GM18498 (cell line): ENCODE data around the gene SLC35F3.
"Not testable (repeated sequence)": the region's sequence is repeated elsewhere in the genome, so short reads cannot be mapped to it uniquely, and the experiment has no call there.

Experiments
- ATAC-seq: cut with Tn5 transposase; IDR thresholded peaks from one replicate; pipeline ENCODE4 v1.9.1; 2021; ENCODE audit warnings: mild to moderate bottlenecking, moderate library complexity; ENCODE audit not compliant: unreplicated experiment

The SLC35F3 gene

DNA sequence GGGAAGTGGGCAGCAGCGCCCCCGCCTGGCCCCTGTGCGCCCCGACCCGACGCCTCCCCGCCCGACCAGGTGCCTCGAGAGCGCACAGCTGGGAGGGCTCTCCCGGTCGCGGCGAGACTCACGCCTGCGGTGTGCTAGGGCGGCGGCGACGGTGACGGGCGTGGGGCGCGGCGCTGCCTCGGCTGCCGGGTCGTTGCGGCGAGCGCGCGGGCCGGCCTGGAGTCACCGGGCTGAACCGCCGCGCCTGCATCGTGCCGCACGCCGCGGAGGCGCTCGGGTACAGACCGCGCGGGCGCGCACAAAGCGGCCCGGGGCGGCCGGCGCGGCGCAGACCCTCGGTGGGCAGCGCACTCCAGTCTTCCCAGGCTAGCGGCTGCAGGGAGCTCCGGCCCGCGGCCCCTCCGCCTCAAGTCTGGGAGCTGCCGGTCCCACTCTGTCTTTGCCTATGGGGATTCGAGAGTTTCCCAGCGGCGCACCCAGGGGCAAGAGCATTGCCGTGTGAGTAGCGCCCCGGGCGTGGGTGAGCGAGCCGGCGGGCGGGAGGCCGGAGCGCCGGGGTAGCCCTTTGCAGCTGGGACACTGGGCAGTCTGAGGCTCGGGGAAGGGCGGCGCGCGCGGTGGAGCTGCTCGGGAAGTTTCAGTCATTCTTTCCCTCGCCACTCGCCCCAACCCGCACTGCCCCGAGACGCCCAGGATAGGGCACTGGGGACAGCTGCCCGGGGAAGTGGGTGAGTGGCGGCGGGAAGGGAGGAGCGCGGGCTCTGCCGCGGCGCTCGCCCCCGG, at the start of gene SLC35F3:
Gene SLC35F3 (plus strand): TSS at position 44 of the 783 bp plus-strand sequence.
- no peak for ATAC-seq

DNA sequence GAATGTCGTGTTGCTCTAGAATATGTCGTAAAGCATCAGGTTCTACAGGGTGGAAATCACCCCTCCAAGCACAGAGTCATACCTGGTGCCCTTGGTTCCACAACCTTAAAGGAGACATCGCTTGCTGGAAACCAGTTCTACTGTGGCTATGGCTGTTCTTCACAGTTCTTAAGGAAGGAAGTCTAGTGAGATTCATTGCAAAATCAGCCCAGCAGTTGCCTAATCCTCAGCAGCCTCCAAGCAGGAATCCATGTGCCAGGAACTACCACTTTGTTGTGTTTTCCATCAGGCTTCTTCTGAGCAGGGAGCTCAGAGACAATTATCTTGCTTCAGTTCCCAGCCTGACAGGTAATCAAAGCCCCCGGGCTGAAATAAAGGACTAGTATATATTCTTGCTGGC, 45.0 kb upstream of the SLC35F3 start:
- ATAC-seq: no peak

DNA sequence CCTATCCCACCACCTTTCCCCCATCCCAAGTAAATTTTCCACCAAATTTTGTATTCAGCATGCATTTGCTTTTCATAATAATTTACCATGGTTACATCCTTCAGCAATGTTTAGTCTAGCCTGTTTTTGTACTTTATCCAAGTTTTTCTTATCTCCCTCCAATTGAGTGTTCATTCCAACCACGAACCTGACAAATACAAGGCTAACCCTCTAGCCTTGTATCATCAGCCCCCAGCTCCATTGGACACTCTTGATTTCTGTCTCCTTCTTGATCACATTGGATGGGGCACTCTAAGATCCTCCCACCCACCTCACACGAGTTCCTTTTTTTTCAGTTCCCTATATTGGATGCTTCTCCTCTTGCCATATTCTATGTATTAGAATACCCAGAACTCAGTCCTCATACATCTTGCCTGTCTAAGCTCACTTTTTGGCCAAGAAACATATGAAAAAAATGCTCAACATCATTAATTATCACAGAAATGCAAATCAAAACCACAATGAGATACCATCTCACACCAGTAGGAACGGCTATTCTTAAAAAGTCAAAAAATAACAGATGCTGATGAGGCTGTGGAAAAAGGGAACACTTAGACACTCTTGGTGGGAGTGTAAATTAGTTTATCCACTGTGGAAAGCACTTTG, 40.5 kb upstream of the SLC35F3 start:
- no peak for ATAC-seq

DNA sequence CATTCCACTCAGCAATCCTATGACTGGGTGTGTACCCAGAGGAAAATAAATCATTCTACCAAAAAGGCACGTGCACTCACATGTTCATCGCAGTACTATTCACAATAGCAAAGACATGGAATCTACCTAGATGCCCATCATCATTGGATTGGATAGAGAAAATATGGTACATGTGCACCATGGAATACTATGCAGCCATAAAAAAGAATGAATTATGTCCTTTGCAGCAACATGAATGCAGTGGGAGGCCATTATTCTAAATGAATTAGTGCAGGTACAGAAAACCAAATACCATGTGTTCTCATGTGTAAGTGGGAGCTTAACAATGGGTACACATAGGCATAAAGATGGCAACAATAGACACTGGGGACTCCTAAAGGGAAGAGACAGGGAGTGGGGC, 39.9 kb upstream of the SLC35F3 start:
- ATAC-seq: no peak

DNA sequence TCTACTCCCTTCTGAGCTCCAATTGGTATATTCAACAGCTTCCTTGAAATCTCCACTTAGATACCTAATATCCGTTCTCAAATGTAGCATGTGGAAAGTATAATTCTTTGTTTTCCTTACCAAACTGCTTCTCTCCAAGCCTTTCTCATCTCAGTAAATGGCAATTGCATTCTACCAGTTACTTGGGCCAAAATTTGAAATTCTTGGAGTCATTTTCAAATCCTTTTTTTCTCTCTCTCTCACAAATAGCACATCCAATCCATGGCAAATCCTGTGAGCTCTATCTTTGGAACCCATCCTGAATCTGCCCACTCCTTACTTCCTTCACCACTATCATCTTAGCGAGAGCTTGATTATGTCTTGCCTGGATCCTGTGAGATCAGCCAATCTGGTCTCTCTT, 39.3 kb upstream of the SLC35F3 start:
- no peak for ATAC-seq

DNA sequence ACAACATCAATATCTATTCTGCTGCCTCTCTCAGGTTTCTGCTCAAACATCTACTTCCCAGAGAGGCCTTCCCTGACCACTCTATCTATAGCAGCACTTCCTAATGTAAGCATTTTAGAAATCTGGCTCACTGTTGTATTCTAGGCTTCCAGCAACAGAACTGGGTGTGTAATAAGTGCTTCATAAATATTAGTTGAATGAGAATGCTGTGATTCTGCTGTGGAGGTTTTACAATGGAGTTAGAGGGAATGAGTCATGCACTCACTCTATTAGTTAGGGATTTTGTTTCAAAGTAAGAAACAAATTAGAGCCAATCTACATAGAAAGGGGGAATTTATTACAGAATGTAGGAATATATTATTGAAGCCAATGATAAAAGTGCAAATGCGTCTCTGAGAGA, 38.6 kb upstream of the SLC35F3 start:
- no peak for ATAC-seq

DNA sequence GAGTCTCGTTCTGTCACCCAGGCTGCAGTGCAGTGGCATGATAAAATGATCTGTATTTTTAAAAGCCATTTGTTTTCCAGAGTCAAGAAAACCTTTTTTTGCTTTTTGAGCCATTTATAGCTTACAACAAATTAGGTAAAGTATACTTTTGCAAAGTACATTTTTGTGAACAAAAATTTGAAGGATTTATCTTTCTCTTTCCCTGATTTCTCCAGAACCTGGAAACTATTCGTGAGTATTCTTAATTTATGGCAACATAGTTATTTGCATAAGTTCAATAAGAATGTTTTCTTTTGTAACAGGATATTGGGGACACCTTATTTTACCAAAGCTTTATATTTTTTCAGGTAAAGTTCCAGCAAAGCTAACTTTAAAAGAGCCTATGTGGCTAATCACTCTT, 37.4 kb upstream of the SLC35F3 start:
- no peak for ATAC-seq

DNA sequence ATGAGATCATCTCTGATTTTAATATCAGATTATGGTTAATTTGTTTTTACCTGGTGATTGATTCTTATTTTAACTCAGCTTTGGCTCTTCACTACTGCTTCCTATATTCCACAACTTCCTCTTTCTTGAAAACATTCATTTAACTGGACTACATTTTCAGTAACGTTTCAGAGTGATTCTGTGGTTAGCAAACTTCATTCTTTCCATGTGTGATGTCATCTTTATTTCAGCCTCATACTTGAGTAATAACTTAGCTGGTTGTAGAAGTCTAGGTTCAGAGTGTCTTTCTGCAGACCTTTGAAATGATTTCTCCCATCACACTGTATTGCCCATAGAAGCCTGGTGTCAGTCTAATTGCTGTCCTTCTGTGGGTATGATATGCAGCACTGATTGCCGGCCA, 36.0 kb upstream of the SLC35F3 start:
- ATAC-seq: no peak

DNA sequence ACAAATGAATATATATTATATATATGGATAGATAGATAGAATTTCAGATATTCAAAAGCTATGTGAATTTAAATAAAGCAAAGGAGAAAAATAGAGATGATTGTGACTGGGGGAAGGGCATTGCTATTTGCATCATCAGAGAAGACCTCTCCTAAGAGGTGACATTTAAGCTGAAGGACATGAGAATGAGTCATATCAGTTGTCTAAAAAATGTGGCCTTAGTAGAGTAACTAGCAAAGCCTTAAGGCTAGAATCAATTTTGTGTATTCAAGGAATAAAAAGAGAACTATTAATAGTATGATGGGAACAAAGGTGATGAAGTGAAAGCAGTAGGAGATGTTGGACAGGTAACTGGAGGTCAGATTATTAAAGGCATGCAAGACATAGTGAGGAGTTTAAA, 34.8 kb upstream of the SLC35F3 start:
- ATAC-seq: no peak

DNA sequence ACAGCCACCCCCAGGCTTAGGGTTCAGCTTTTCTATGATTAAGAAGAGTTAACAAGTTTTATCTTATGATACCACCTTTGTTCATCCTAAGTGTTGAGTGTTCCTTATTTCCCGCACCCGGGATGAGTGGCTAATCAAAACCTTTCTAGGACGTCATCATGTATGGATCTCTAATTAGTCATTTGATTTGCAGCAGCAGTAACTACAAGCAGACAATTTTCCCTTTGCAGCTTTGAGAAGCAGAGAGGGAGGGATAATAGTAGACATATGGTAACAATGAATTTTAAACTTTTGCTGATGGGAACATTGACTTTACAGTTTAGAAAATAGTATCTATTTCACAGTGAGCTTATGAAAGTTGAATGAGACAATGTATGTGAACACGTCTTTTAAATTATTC, 30.8 kb upstream of the SLC35F3 start:
- ATAC-seq: no peak

DNA sequence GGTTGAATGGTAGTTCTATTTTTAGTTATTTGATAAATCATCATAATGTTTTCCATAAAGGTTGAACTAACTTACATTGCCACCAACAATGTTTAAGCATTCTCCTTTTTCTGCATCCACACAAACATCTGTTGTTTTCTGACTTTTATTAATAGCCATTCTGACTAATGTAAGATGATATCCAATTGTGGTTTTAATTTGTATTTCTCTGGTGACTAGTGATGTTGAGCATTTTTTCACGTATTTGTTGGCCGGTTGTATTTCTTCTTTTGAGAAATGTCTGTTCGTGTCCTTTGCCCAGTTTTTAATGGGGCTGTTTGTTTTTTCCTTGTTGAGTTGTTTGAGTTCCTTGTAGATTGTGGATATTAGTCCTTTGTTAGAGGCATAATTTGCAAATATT, 24.6 kb upstream of the SLC35F3 start:
- ATAC-seq: no peak

DNA sequence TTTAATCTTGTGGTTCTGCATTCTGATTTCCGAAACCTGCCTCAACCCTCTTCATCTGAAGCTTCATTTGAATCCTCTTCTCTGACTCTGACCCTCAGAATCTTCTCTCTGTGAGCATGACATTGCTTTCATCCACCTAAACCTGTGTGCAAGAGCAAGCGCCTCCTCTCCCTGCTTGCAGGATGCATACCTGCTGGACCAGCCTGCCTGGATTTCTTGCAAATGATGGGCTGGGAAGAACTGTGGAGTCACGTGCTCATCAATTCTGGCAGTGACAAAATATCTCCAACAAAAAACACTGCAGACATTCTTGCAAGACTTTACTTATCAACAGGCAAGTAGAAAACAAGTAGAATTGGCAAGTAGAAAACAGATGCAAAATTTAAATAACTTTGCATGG, 20.8 kb upstream of the SLC35F3 start:
- no peak for ATAC-seq

DNA sequence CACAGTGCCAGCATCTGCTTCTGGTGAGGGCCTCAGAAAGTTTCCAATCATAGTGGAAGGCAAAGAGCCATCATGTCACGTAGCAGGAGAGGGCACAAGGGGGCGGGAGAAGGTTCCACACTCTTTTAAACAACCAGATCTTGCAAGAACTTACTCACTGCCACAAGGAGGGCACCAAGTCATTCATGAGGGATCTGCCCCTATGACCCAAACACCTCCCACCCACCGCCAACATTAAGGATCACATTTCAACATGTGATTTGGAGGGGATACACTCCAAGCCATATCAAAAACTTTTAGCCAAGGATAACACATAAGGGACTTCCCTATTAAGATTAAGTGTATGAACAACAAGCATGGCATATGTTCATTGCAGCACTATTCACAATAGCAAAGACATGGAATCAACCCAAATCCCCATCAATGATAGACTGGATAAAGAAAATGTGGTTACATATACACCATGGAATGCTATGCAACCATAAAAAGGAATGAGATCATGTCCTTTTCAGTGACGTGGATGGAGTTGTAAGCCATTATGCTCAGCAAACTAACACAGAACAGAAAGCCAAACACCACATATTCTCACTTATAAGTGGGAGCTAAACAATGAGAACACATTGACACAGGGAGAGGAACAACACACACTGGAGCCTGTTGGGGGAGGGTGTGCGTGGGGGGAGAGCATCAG, 19.9 kb upstream of the SLC35F3 start:
- no peak for ATAC-seq

DNA sequence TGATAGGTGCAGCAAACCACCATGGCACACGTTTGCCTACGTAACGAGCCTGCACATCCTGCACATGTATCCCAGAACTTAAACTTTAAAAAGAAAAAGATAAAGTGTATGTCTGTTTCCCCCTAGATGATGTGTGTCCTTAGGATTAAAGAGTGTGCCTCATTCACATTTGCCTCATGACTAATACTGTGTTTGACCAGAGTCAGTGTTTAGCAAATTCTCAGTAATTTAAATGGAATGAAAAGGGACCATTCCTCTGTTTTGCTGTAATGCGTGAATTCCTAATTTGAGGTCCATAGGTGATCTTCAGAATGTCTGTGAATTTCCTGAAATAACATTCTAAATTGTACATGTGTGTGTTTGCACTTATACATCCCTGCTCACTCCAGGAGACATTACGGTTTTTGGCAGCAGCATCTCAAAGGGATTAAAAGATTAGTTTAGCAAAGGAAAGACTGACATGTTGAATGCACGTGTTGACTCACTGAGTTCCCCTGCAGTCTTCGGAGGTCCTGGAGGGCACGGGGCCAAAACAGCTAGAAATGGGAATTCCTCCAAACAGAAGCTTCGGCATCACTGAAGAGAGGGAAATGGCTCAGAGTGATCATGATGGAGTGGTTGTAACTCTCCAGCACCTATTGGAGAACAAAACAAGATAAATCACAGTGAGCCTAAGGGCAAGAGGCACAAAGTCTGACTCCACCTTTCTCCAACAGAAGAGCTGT, 19.1 kb upstream of the SLC35F3 start:
- ATAC-seq: no peak

DNA sequence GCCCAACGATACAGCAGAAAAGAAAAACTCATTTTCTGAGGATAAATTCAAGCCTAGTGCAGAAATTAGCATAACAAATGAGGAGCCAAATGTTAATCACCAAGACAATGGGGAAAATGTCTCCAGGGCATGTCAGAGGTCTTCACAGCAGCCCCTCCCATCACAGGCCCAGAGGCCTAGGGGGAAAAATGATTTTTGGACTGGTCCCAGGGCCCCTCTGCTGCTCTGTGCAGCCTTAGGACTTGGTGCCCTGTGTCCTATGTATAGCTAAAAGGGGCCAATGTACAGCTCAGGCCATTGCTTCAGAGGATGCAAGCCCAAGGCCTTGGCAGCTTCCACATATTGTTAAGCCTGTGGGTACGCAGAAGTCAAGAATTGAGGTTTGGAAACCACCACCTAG, 13.3 kb upstream of the SLC35F3 start:
- ATAC-seq: not testable (repeated sequence)

DNA sequence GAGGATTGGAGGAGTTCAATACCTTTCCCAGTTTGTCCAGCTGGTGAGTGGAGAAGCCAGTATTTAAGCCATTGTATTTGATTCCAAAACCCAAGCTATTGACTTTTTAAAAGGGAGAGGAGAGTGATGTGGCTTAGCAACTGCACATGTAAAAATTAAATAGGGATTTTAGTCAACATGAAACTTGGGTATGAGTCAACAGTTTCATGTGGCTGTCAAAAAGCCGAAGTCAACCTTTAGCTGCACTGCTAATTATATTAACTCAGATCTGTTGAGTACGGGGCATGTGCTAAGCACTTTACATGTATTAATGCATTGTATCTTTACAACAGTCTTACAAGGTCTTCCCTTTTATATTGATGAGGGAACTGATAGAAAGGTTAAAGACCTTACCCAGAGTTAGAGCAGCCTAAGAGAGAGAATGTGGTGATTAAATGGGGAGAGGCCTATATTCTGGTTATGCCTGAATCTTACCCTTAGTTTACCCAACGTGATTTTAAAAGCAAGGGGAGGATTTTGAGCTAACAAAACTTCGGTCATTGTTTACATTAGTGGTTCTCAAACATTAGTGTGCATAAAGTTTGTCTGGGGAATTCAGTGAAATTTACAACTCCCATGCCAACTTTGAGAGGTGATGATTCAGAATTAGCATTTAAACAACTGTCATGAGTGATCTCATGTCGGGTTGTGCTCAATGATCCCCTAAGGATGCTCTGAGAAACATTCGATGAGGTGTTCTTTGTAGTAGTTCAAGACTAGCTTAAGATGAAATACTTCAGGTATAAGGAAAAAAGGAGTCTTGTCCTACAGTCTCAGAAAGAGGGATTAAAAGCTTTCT, 6.9 kb upstream of the SLC35F3 start:
- ATAC-seq: peak; percentile 98

DNA sequence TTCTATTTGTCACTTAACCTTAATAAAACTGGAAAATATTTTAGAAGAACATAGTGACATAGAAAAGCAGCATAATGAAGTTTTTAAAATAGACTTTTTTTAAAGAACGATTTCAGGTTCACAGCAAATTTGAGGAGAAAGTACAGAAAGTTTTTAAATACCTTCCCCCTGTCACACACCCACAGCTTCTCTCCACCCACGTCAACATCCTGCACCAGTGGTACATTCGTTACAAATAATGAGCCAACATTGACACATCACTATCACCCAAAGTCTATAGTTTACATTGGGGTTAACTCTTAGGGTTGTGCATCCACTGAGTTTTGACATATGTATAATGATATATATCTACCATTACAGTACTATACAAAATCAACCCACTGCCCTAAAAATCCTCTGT, 3.0 kb upstream of the SLC35F3 start:
- no peak for ATAC-seq

DNA sequence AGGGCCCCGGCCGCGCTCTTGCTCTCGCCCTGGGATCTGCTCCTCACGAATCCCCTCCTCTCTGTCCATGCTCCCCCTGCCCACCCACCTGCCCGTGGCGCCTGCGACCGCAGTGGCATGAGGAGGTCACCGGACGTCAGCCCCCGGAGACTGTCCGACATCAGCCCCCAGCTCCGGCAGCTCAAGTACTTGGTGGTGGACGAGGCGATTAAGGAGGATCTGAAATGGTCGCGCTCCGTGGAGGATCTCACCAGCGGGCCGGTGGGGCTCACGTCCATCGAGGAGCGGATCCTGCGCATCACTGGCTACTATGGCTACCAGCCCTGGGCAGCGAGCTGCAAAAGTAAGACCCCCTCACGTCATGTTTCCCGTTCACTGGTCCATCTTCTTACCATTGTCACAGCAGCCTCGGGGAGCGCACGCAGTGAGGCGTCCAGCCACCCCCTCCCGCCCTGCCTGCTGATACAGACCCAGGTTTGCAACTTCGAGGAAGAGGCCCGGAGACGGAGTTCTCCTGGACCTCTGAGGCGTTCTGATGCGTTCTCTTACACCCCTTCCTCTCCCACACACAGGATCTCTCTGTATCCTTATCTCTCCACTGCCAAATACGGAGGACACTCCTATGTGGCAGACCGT, 1.1 kb downstream of the SLC35F3 start:
- no peak for ATAC-seq

DNA sequence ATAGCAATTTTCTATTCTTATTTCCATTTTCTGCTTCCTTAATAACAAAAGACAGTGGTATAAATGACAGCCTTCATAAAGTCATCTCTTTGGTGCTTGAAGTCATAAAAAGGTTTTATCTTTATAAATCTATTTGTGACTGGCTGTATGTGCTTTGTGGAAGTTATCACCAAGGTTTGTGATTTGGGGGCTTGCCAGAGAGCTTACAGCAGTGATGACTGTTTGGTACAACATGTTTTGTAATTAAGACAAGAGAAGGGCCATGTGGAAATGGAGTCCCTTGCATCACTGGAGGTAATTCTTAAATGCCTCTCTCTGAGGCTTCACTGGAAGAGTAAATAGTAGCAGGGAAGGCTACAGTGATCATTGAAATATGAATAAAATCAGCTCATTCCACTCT, 2.7 kb downstream of the SLC35F3 start:
- no peak for ATAC-seq

DNA sequence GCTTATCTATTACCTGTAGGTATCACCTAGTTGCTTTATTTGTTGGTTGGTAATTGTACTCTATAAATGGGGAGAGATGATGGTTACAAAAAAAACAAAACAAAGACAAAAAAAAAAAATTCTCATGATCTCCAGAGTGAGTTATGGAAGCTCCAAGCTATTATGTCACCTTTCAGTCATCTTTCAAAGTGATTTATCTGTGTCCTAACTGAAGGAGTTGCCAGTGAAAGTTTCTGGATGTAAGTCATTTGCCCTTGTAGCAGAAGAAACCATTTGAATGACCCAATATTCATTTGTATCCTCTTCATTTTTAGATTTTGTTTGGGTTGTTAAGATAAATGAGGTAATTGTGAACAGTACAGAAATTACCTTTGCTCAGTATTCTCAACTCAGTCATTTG, 3.6 kb downstream of the SLC35F3 start:
- ATAC-seq: no peak
